OCI-LY3 (cell line): ENCODE measurements around the gene C2orf92.

ENCODE experiments used
- H2AFZ ChIP-seq: fragments of 200-600, 300-600 bp; shearing (Covaris generic); 2 replicates; pipeline ENCODE4 v1.6.0; 2014; ENCODE audit warnings: antibody characterized with exemption, low read depth, low read length
- H3K27ac ChIP-seq: fragments of 200-600, 300-600 bp; sonication (generic); 2 replicates; pipeline ENCODE4 v1.5.1; 2014; ENCODE audit warnings: mild to moderate bottlenecking, low read length, moderate library complexity, mixed read lengths
- H3K27me3 ChIP-seq: fragments of 200-600, 300-600 bp; sonication (generic); 2 replicates; pipeline ENCODE4 v1.6.1; 2014; ENCODE audit warnings: low read depth, low read length, mixed read lengths
- H3K36me3 ChIP-seq: fragments of 200-600, 300-600 bp; sonication (generic); replicated peaks from 2 replicates; pipeline ENCODE3; 2014; ENCODE audit warnings: low read depth, low read length, mixed read lengths
- H3K4me1 ChIP-seq: fragments of 300-600, 200-600 bp; sonication (generic); 2 replicates; pipeline ENCODE4 v1.6.1; 2014; ENCODE audit warnings: low read length, mixed read lengths
- H3K4me2 ChIP-seq: fragments of 200-600, 300-600 bp; sonication (generic); 2 replicates; pipeline ENCODE4 v1.6.1; 2014; ENCODE audit warnings: low read length, mixed read lengths
- H3K4me3 ChIP-seq: fragments of 300-600, 200-600 bp; sonication (generic); 2 replicates; pipeline ENCODE4 v1.5.1; 2014; ENCODE audit warnings: antibody characterized with exemption, mild to moderate bottlenecking, low read length, moderate library complexity
- H3K79me2 ChIP-seq: fragments of 300-600, 200-600 bp; shearing (Covaris generic); 2 replicates; pipeline ENCODE4 v1.6.1; 2014; ENCODE audit warnings: mild to moderate bottlenecking, low read length, mixed read lengths
- H3K9ac ChIP-seq: fragments of 300-600, 200-600 bp; shearing (Covaris generic); 2 replicates; pipeline ENCODE4 v1.6.0; 2014; ENCODE audit warnings: mild to moderate bottlenecking, low read length, moderate library complexity
- H3K9me3 ChIP-seq: fragments of 200-600, 300-600 bp; shearing (Covaris generic); 2 replicates; pipeline ENCODE4 v1.6.1; 2014; ENCODE audit warnings: low read length, mixed read lengths; ENCODE audit not compliant: insufficient read depth
- H4K20me1 ChIP-seq: fragments of 200-600, 300-600 bp; sonication (generic); 2 replicates; pipeline ENCODE4 v1.6.1; 2016; ENCODE audit warnings: low read length, mixed read lengths; ENCODE audit not compliant: insufficient read depth
- CTCF ChIP-seq: fragments of 200-600, 300-600 bp; sonication (generic); IDR thresholded peaks from 2 replicates; pipeline ENCODE4 v1.5.1; 2014; ENCODE audit warnings: antibody characterized with exemption, low read length, low read depth
- EZH2phosphoT487 ChIP-seq: fragments of 200-600 bp; shearing (Covaris generic); IDR thresholded peaks from 2 replicates; pipeline ENCODE4 v1.6.1; 2018; ENCODE audit warnings: antibody characterized with exemption, mixed run types, low read depth

C2orf92 gene

GRCh38 chr2:97727296-97727695 is 57.8 kb downstream of the C2orf92 start:
- TF ChIP-seq EZH2phosphoT487 (no peak), CTCF (no peak)
- H3K4me3 ChIP-seq = no peak overlapping the region
- H3K27me3 ChIP-seq = no peaks in the 10 kb centered on the region
- no peaks in the 10 kb centered on the region for H3K36me3 ChIP-seq
- H3K79me2 ChIP-seq = no peaks in the 10 kb centered on the region
- no peak overlapping the region for H3K9ac ChIP-seq
- no peaks in the 10 kb centered on the region for H3K4me1 ChIP-seq
- H3K9me3 ChIP-seq = no peaks in the 10 kb centered on the region; the same call in 1 of the 2 replicates
- H3K27ac ChIP-seq = no peak overlapping the region
- no peaks in the 10 kb centered on the region for H4K20me1 ChIP-seq
- H3K4me2 ChIP-seq = no peak overlapping the region
- no peak overlapping the region for H2AFZ ChIP-seq

DNA sequence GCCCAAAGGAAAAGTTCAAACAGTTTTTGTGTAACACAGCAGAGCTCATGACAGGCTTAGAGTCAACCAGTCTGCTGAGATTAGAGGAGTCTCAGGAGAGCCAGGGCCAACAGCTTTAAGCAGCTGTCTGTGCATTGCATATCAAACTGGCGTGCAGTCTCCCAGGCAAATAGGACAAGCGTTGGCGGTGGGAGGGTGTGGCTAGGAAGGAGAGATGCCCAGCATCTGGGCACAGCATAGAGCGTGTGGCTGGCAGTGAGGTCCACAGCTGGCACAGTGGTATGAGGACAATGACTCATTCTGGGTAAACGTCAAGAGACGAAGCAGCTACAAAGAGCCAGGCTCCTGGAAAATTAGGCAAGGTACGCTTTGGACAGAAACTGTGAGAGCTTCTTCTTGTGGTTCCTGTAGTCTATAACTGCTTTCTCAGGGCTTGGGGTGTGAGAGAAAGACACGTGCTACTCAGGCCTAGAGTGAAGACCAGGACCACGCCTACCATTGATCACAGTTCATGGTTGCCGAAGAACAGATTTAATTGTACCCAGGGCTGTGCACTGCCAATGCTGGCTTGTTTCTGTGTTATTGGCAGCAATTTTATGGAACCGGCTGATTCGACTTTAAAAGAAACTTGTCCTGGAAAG is 58.7 kb downstream of the C2orf92 start:
- Histone ChIP-seq H3K36me3 (no peaks in the 10 kb centered on the region), H3K4me1 (no peaks in the 10 kb centered on the region), H3K27me3 (no peaks in the 10 kb centered on the region), H3K4me3 (no peak overlapping the region), H3K4me2 (no peak overlapping the region), H4K20me1 (no peaks in the 10 kb centered on the region), H2AFZ (no peak overlapping the region), H3K27ac (no peak overlapping the region), H3K9ac (no peak overlapping the region), H3K79me2 (no peaks in the 10 kb centered on the region), H3K9me3 (no peaks in the 10 kb centered on the region; the same call in 1 of the 2 replicates)
- no peak for TF ChIP-seq EZH2phosphoT487
- TF ChIP-seq CTCF = no peak

DNA sequence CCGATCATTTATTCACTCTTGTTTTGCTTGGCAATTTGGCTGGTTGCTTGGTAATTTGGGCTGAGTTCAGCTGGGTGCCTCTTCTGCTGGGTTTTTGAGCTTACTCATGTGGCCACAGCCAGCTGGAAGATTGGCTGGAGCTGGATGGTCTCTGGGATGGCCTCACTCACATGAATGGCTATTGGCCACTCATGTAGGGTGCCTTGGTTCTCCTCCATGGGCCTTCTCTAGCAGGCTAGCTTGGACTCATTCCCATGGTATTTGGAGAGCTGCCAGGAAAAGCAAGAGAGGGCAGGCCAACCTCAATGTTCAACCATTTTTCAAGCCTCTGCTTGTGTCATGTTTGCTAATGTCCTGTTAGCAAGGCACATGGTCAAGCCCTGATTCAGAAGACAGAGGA is 60.7 kb downstream of the C2orf92 start:
- Histone ChIP-seq H3K4me3 (no peak overlapping the region), H4K20me1 (no peaks in the 10 kb centered on the region), H3K79me2 (no peaks in the 10 kb centered on the region), H3K4me1 (no peaks in the 10 kb centered on the region), H3K9me3 (no peaks in the 10 kb centered on the region; the same call in 1 of the 2 replicates), H3K27me3 (no peaks in the 10 kb centered on the region), H3K9ac (no peak overlapping the region), H2AFZ (no peak overlapping the region), H3K36me3 (no peaks in the 10 kb centered on the region), H3K4me2 (no peak overlapping the region), H3K27ac (no peak overlapping the region)
- TF ChIP-seq EZH2phosphoT487 = no peak
- no peak for TF ChIP-seq CTCF

- no peak for TF ChIP-seq CTCF
- no peak for TF ChIP-seq EZH2phosphoT487
- Histone ChIP-seq H3K4me2 (no peak overlapping the region), H4K20me1 (no peaks in the 10 kb centered on the region), H3K27ac (no peak overlapping the region), H2AFZ (no peak overlapping the region), H3K4me3 (no peak overlapping the region), H3K79me2 (no peaks in the 10 kb centered on the region), H3K27me3 (no peaks in the 10 kb centered on the region), H3K36me3 (no peaks in the 10 kb centered on the region), H3K9ac (no peak overlapping the region), H3K4me1 (no peaks in the 10 kb centered on the region), H3K9me3 (no peaks in the 10 kb centered on the region; the same call in 1 of the 2 replicates)
These were observed 61.9 kb downstream of the C2orf92 start for GRCh38 chr2:97731274-97732020.
